Muscle of leg (tissue), 11 donors: ENCODE results near the gene ZMYND11. TPM values are rescaled to one million over a fixed set of nuclear protein-coding genes. Genes with fewer than 3 reads are reported as not detected.
"Not testable (repeated sequence)": the region's sequence is repeated elsewhere in the genome, so short reads cannot be mapped to it uniquely, and the experiment has no call there.

ENCODE experiments used
- DNase-seq: peaks from one replicate; pipeline ENCODE4 v3.0.0; 2013
- H3K27ac ChIP-seq: one replicate; pipeline ENCODE4 v1.5.1; 2013; ENCODE audit warnings: mild to moderate bottlenecking, low read length, control low read depth
- H3K27me3 ChIP-seq: one replicate; pipeline ENCODE4 v1.6.1; 2013; ENCODE audit warnings: low read length; ENCODE audit not compliant: control insufficient read depth, insufficient read depth
- H3K36me3 ChIP-seq: one replicate; pipeline ENCODE4 v1.6.1; 2013; ENCODE audit warnings: low read length; ENCODE audit not compliant: control insufficient read depth, insufficient read depth
- H3K4me1 ChIP-seq: one replicate; pipeline ENCODE4 v1.6.1; 2013; ENCODE audit warnings: low read length; ENCODE audit not compliant: control insufficient read depth, insufficient read depth
- H3K4me3 ChIP-seq: one replicate; pipeline ENCODE4 v1.5.1; 2013; ENCODE audit warnings: low read length, control low read depth
- H3K9me3 ChIP-seq: replicated peaks from 2 replicates; pipeline ENCODE4 v1.6.1; 2013; ENCODE audit warnings: low read depth, low read length; ENCODE audit not compliant: control insufficient read depth
- WGBS: methylation state at CpG from one replicate; pipeline ENCODE4 v1.1.5; 2013; ENCODE audit warnings: missing lambda C conversion rate; ENCODE audit not compliant: insufficient coverage; 5-methylcytosine and 5-hydroxymethylcytosine counted together
- polyA plus RNA-seq, 8 donors: library from polyadenylated mRNA; unstranded; fragments of 120-200 nt; gene quantifications; one replicate each; pipeline versions ENCODE4 v1.2.1 to v1.2.3, GENCODE V29; 2013; ENCODE audit warnings: inconsistent platforms in 1 of 8, low replicate concordance in 1 of 8; ENCODE audit not compliant: insufficient read length in 8 of 8, insufficient read depth in 1 of 8
- total RNA-seq: library from RNA; stranded (reverse); fragments of 120-200 nt; gene quantifications from one replicate; pipeline ENCODE4 v1.2.4, GENCODE V29; 2013

The ZMYND11 gene
- total and polyA plus RNA-seq, 9 donors: 45.5 to 67.4 (median 57.1) TPM

DNA sequence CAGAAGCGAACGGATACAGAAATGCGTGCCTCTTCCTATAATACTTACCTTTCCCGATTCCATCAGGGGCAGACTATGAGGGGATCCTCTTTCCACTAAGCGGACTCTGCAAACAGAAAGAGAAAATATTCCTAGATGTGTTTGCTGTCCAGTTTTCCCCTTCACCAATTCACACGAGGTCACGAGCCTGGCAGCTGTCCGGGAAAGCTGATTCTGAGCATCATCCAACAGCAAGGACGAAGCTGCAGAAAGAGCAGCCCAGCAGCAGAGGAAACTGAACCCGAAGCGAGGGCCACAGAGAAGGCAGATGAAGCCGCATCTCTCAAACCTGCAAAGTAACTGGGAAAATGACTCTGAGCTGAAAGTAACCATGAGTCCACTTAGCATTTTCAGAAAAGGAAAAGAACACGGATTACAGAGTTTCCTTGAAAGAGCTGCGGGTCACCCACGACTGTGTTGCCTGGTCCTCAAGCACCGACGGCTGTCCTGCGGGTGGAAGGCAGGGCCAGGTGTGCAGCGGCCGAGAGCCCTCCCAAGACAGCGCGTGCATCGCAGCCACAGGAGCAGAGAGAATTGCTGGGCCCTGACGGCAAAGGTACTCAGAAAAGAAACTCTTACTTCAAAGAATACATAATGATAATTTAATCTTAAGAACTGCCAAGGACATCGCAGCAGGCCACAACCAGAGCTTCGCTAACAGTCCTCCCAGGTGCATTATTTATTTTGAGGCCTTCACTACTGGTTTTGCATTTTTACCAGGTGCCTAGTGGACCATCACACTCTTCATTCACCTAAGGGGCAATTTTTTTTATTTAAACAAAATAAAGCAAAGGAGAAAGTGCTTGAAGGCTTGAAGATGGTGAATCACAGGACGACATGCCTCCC is 153.3 kb downstream of the ZMYND11 start:
- H3K4me1 ChIP-seq: no peaks in the 10 kb centered on the region
- WGBS: 88% methylated on average over 15 of the region's 27 CpGs
- H3K4me3 ChIP-seq: no peak overlapping the region
- DNase-seq: peak; percentile 55
- peaks cover 65% of the 10 kb centered on the region for H3K36me3 ChIP-seq
- no peaks in the 10 kb centered on the region for H3K27me3 ChIP-seq
- H3K9me3 ChIP-seq: no peaks in the 10 kb centered on the region
- H3K27ac ChIP-seq: no peak overlapping the region

GRCh38 chr10:289581-289980 is 154.3 kb downstream of the ZMYND11 start:
- no peaks in the 10 kb centered on the region for H3K27me3 ChIP-seq
- no peak overlapping the region for H3K27ac ChIP-seq
- H3K4me3 ChIP-seq: no peak overlapping the region
- peaks cover 58% of the 10 kb centered on the region for H3K36me3 ChIP-seq
- DNase-seq: no peak
- WGBS: 80% methylated on average over 7 of the region's 9 CpGs
- H3K9me3 ChIP-seq: no peaks in the 10 kb centered on the region
- no peaks in the 10 kb centered on the region for H3K4me1 ChIP-seq

DNA sequence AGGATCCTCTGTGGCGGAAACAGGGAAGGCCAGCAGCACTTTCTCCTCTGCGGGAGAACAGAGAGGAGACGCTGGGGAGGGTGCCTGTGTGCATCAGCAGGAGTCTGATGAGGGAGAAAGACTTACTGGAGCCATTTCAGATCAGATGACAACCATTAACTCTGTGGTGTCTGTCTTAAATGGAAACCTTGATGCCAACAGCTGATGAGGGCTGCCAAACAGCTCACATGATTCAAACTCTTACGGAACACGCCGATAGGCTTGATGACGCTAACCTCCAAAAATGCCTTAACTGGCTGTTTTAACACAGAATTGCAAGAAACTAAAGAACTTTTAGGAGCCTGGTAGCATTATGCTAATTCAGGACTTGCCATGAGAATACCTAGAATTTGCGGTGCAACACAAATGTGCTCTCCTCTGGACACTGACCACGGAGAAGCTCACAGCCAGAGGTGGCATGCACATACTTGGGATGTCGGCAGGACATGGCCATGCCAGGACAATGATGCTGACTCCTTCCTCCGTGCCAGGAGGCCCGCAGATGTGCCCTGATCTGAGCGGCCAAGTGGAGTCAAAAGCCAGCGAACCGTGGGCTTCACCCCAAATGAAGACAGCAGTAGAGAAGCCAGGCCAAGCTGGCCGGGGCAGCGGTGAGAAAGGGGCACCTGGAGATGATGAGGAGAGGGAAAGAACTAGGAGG is 154.9 kb downstream of the ZMYND11 start:
- H3K27me3 ChIP-seq: no peaks in the 10 kb centered on the region
- H3K27ac ChIP-seq: no peak overlapping the region
- H3K4me1 ChIP-seq: no peaks in the 10 kb centered on the region
- 86% methylated on average over 13 of the region's 17 CpGs for WGBS
- H3K36me3 ChIP-seq: peaks cover 52% of the 10 kb centered on the region
- DNase-seq: no peak
- no peaks in the 10 kb centered on the region for H3K9me3 ChIP-seq
- no peak overlapping the region for H3K4me3 ChIP-seq

DNA sequence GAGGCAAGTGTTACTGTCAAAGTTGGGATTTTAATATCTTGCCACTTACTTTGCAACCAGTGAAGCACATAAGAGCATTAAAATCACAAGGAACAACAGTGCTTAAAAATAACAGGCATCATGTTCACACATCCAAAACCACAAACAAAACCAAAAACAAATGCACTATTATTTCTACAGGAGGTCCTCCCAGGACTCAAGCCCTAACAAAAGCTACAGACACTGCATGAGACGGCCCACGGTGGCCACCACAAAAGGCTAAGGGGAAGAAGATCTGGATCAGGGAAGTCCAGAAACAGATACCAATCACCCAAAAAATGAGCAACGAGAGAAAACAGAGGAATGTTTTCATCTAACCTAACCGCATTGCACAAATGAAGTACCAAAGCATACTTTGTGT is 158.4 kb downstream of the ZMYND11 start:
- no peak overlapping the region for H3K27ac ChIP-seq
- peaks cover 5% of the 10 kb centered on the region for H3K4me1 ChIP-seq
- no peak for DNase-seq
- H3K9me3 ChIP-seq: no peaks in the 10 kb centered on the region
- peaks cover 36% of the 10 kb centered on the region for H3K36me3 ChIP-seq
- WGBS: no CpG with 5 or more reads among the region's 4 CpGs
- no peak overlapping the region for H3K4me3 ChIP-seq
- H3K27me3 ChIP-seq: no peaks in the 10 kb centered on the region

DNA sequence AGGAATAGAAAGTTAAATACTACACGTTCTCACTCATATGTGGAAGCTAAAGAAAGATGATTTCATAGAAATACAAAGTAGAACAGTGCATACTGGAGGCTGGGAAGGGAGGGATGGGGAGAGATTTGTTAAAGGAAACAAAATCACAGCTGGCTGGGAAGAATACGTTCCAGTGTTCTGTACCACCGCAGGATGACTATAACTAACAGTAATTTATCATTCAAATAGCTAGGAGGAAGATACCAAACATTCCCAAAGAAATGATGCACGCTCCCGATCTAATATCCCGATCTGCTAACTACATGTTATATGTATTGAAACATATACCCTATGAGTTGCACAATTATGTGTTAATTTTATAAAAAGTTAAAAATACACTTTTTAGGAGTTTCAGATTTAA is 162.3 kb downstream of the ZMYND11 start:
- peaks cover 23% of the 10 kb centered on the region for H3K36me3 ChIP-seq
- no CpG with 5 or more reads among the region's 6 CpGs for WGBS
- peaks cover 5% of the 10 kb centered on the region for H3K4me1 ChIP-seq
- H3K27me3 ChIP-seq: no peaks in the 10 kb centered on the region
- peak overlapping the region; percentile 73 for H3K27ac ChIP-seq
- no peak overlapping the region for H3K4me3 ChIP-seq
- H3K9me3 ChIP-seq: no peaks in the 10 kb centered on the region
- DNase-seq: no peak

- DNase-seq: no peak
- Histone ChIP-seq H3K27ac (peak overlapping the region; percentile 73), H3K4me3 (no peak overlapping the region), H3K9me3 (no peaks in the 10 kb centered on the region), H3K27me3 (no peaks in the 10 kb centered on the region), H3K36me3 (peaks cover 23% of the 10 kb centered on the region), H3K4me1 (peaks cover 5% of the 10 kb centered on the region)
- 77% methylated on average over 4 of the region's 9 CpGs for WGBS
Measured at GRCh38 chr10:298033-298432, 162.8 kb downstream of the ZMYND11 start.

DNA sequence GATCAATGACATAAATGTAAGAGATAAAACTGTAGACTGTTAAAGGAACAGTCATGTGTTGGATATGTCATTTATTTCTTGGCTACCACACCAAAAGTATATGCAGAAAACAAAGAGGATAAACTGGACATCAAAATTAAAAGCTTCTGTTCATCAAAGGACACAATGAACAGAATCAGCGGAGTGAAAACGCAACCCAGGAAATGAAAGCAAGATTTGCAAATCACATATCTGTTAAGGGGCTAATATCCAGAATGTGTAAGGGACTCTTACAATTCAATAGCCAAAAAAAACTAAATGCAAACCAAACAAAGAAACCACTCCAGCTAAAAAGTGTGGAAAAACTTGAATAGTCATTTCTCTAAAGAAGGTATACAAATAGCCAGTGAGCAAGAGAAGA is 164.3 kb downstream of the ZMYND11 start:
- DNase-seq: no peak
- Histone ChIP-seq H3K36me3 (peaks cover 24% of the 10 kb centered on the region), H3K27ac (no peak overlapping the region), H3K4me1 (peaks cover 5% of the 10 kb centered on the region), H3K9me3 (no peaks in the 10 kb centered on the region), H3K27me3 (no peaks in the 10 kb centered on the region), H3K4me3 (no peak overlapping the region)
- WGBS: no CpG with 5 or more reads among the region's 2 CpGs

DNA sequence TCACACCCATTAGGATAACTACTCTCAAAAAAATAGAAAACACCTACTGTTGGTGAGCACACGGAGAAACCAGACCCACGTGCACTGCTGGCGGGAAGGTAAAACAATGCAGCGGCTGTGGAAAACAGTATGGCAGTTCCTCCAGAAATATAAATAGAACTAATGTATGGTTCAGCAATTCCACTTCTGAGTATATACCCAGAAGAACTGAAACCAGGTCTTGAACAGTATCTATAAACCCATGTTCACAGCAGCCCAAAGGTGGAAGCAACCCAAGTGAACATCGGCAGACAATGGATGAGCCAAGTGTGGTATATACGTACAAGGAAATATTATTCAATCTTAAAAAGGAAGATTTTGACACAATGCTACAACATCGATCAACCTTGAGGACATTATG is 164.7 kb downstream of the ZMYND11 start:
- Histone ChIP-seq H3K27me3 (no peaks in the 10 kb centered on the region), H3K4me1 (peaks cover 5% of the 10 kb centered on the region), H3K27ac (no peak overlapping the region), H3K36me3 (peaks cover 24% of the 10 kb centered on the region), H3K4me3 (no peak overlapping the region), H3K9me3 (no peaks in the 10 kb centered on the region)
- WGBS: no CpG with 5 or more reads among the region's 7 CpGs
- no peak for DNase-seq

DNA sequence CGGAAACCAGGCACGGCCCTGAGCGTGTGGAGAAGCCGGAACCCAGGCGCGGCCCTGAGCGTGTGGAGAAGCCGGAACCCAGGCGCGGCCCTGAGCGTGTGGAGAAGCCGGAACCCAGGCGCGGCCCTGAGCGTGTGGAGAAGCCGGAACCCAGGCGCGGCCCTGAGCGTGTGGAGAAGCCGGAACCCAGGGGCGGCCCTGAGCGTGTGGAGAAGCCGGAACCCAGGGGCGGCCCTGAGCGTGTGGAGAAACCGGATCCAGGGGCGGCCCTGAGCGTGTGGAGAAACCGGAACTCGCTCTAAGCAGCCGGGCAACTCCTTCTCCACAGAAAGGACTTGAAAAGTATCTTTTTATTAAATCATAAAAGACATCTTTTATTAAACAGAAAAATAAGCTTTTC is 165.3 kb downstream of the ZMYND11 start:
- H3K36me3 ChIP-seq: peaks cover 24% of the 10 kb centered on the region
- H3K4me1 ChIP-seq, H3K27me3 ChIP-seq, H3K4me3 ChIP-seq, H3K9me3 ChIP-seq, H3K27ac ChIP-seq, DNase-seq: not testable (repeated sequence)
- 97% methylated on average over 12 of the region's 31 CpGs for WGBS

GRCh38 chr10:301536-301935 is 166.3 kb downstream of the ZMYND11 start:
- WGBS: no CpG with 5 or more reads among the region's 9 CpGs
- H3K36me3 ChIP-seq: peaks cover 30% of the 10 kb centered on the region
- no peak overlapping the region for H3K4me3 ChIP-seq
- no peak for DNase-seq
- no peak overlapping the region for H3K27ac ChIP-seq
- no peaks in the 10 kb centered on the region for H3K27me3 ChIP-seq
- no peaks in the 10 kb centered on the region for H3K9me3 ChIP-seq
- peaks cover 13% of the 10 kb centered on the region for H3K4me1 ChIP-seq
